Sigmoid colon (tissue), 7 donors: ENCODE data around the gene SKP2. TPM values are rescaled to one million over a fixed set of nuclear protein-coding genes. Genes with fewer than 3 reads are reported as not detected.

Source experiments
- DNase-seq: peaks from one replicate; pipeline ENCODE4 v3.0.0-alpha.2; 2019
- H3K27ac ChIP-seq, 4 donors: fragments of 200-600 bp; sonication (generic); one replicate each; pipeline ENCODE4 v1.5.1; 2016 to 2019; ENCODE audit warnings: mild to moderate bottlenecking in 1 of 4
- H3K27me3 ChIP-seq, 3 donors: fragments of 200-600 bp; sonication (generic); one replicate each; pipeline ENCODE4 v1.5.1; 2019; ENCODE audit warnings: mild to moderate bottlenecking in 1 of 3
- H3K36me3 ChIP-seq, 4 donors: fragments of 200-600 bp; sonication (generic); one replicate each; pipeline ENCODE4 v1.5.1; 2016 to 2019
- H3K4me1 ChIP-seq, 4 donors: fragments of 200-600 bp; sonication (generic); one replicate each; pipeline ENCODE4 v1.5.1; 2017 to 2019
- H3K4me3 ChIP-seq, 4 donors: fragments of 200-600 bp; sonication (generic); one replicate each; pipeline ENCODE4 v1.5.1; 2017 to 2019; ENCODE audit warnings: mild to moderate bottlenecking in 2 of 4, moderate library complexity in 1 of 4
- H3K9me3 ChIP-seq, 4 donors: fragments of 200-600 bp in 3 of 4; sonication (generic) in 3 of 4; one replicate each; pipeline versions ENCODE4 v1.5.1 to v1.6.1; 2013 to 2019
- CTCF ChIP-seq, 4 experiments: fragments of 450-650 bp in 3 of 4; fragments of 200-600 bp in 1 of 4; IDR thresholded peaks; one replicate each; pipeline ENCODE4 v1.5.1; 2016 to 2019; ENCODE audit warnings: antibody characterized with exemption in 4 of 4, mild to moderate bottlenecking in 3 of 4, moderate library complexity in 2 of 4
- EP300 ChIP-seq, 4 donors: sonication (generic); formaldehyde crosslinking; IDR thresholded peaks; one replicate each; pipeline ENCODE4 v1.6.1; 2017; ENCODE audit warnings: antibody characterized with exemption in 4 of 4
- POLR2A ChIP-seq, 2 donors: fragments of 450-650 bp; IDR thresholded peaks; one replicate each; pipeline ENCODE4 v1.6.1; 2016; ENCODE audit warnings: antibody characterized with exemption in 2 of 2, mild to moderate bottlenecking in 2 of 2, moderate library complexity in 2 of 2
- POLR2AphosphoS5 ChIP-seq, 4 donors: sonication (generic); formaldehyde crosslinking; IDR thresholded peaks; one replicate each; pipeline ENCODE4 v1.6.1; 2017; ENCODE audit warnings: antibody characterized with exemption in 4 of 4
- WGBS, 2 donors: extraction: QIAGEN DNeasy Blood & Tissue Kit; methylation state at CpG; one replicate each; pipeline ENCODE4 v1.1.7; 2013; 5-methylcytosine and 5-hydroxymethylcytosine counted together
- intact Hi-C: fragments of 100-400 bp; cut with DNase I; formaldehyde crosslinking; loops from one replicate; pipeline ENCODE4 v1.15.1; 2023
- polyA plus RNA-seq, 3 donors: library from polyadenylated mRNA; stranded (reverse); fragments of 200-250 nt; gene quantifications; one replicate each; pipeline ENCODE4 v1.2.3, GENCODE V29; 2013
- total RNA-seq, 4 donors: library from RNA; depleted of rRNA; stranded (reverse); fragments of >200 nt; gene quantifications; one replicate each; pipeline ENCODE4 v1.1.0, GENCODE V29; 2016
- donor health status: healthy with polysubstance abuse.
- donor health status: Bipolar disorder and iron deficiency.
- donor health status: healthy.

Gene SKP2
- 1 to 10 TPM; 6.9 to 9.6 (median 8.6) TPM for total RNA-seq
- 1 to 10 TPM; 2.4 to 7.0 (median 6.5) TPM for polyA plus RNA-seq

DNA sequence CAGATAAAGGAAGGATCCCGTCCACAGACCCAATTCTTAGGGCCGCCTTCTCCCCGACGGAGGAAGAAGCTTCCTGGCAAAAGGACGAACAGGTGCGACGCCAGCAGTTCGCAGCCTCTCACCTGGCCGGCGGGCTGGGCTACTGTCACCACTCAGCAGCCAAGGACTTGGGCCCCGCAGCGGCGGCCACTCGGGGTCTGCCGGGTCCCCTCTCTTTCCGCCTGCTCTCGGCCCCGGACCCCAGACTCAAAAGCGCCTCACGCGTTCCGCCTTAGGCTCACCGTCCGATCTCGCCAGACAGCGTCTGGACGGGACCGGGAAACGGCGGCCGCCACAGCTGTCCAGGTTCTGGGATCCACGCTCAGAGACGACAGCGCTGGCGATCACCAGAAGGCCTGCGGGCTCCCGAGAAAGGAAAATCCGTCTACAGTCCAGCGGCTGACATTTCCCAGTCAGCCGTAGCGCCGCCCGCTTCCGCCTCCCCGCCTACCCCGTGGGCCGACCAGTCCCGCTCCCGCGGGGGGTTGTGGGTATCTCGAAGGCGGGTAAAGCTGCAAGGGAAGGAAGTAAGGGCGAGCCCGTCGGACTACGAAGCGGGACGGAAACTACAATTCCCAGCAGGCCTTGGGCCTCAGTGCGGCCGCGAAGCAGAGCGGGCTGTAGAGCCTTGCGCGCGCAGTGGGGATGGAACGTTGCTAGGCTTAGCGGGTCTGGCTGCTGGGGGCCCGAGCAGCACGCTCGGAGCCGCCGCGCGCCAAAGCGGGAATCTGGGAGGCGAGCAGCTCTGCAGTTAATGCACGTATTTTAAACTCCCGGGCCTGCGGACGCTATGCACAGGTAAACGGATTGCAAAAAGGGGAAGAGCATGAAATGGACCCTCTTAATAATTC is at the start of gene SKP2, which contains the start of gene LMBRD2:
Gene SKP2, plus strand, starts transcription at position 678 of the 890 bp plus-strand sequence. Its CDS starts 152 bp downstream, at position 830.
Gene LMBRD2, minus strand, starts transcription at position 454 of the 890 bp plus-strand sequence. CDS start 8,538 bp downstream, outside the sequence.
- 0 to 1% methylated on average over 81 of the region's 81 CpGs for WGBS, 2 donors
- DNase-seq = peak; percentile 98
- Histone ChIP-seq H3K9me3 (no peaks in the 10 kb centered on the region), H3K36me3 (peaks cover 0 to 24% (median 0%) of the 10 kb centered on the region in 4 donors), H3K27ac (peak within 1 kb of the TSS; percentile 88 to 93 (median 88)), H3K4me3 (peak within 1 kb of the TSS; percentile 87 to 99 (median 93)), H3K27me3 (no peaks in the 10 kb centered on the region), H3K4me1 (peaks cover 0 to 37% (median 18%) of the 10 kb centered on the region in 4 donors)
- no peak for TF ChIP-seq EP300 (IDR thresholded peaks at IDR 0.05)
- TF ChIP-seq POLR2A (IDR thresholded peaks at IDR 0.05) = peak; percentile 19 to 26
- TF ChIP-seq POLR2AphosphoS5 (IDR thresholded peaks at IDR 0.05) = peak; percentile 59 to 93 (median 82)
- intact Hi-C loops = loop anchor here (5.0 kb wide), 1 partner anchor 91 kb away; the partner anchor contains the start of gene NADK2

- no peak for TF ChIP-seq POLR2AphosphoS5 (IDR thresholded peaks at IDR 0.05)
- no peak for TF ChIP-seq CTCF (IDR thresholded peaks at IDR 0.05)
- TF ChIP-seq EP300 (IDR thresholded peaks at IDR 0.05) = no peak
- TF ChIP-seq POLR2A (IDR thresholded peaks at IDR 0.05) = no peak
- Histone ChIP-seq H3K27me3 (no peaks in the 10 kb centered on the region), H3K4me1 (no peaks in the 10 kb centered on the region), H3K9me3 (no peaks in the 10 kb centered on the region), H3K36me3 (peaks cover 10 to 71% (median 25%) of the 10 kb centered on the region in 4 donors), H3K27ac (no peak overlapping the region), H3K4me3 (no peak overlapping the region)
- intact Hi-C loops = no loop called here
- DNase-seq = no peak
- 83 to 92% methylated on average over 2 of the region's 2 CpGs for WGBS, 2 donors
Measured at GRCh38 chr5:36105819-36106218, 46.1 kb upstream of the SKP2 start.

- no peak for DNase-seq
- Histone ChIP-seq H3K36me3 (peaks cover 6 to 93% (median 24%) of the 10 kb centered on the region in 4 donors), H3K9me3 (no peaks in the 10 kb centered on the region), H3K27ac (no peak overlapping the region), H3K27me3 (no peaks in the 10 kb centered on the region), H3K4me1 (no peaks in the 10 kb centered on the region), H3K4me3 (no peak overlapping the region)
- TF ChIP-seq POLR2A (IDR thresholded peaks at IDR 0.05) (no peak), POLR2AphosphoS5 (IDR thresholded peaks at IDR 0.05) (no peak), EP300 (IDR thresholded peaks at IDR 0.05) (no peak), CTCF (IDR thresholded peaks at IDR 0.05) (no peak)
- intact Hi-C loops = no loop called here
- WGBS, 2 donors = 76 to 80% methylated on average over 3 of the region's 3 CpGs
Measured at GRCh38 chr5:36108758-36109460, 43.0 kb upstream of the SKP2 start.

GRCh38 chr5:36111238-36111637 is 40.7 kb upstream of the SKP2 start:
- Histone ChIP-seq H3K4me3 (no peak overlapping the region), H3K4me1 (no peaks in the 10 kb centered on the region), H3K27ac (no peak overlapping the region), H3K9me3 (no peaks in the 10 kb centered on the region), H3K36me3 (peaks cover 4 to 91% (median 16%) of the 10 kb centered on the region in 4 donors), H3K27me3 (no peaks in the 10 kb centered on the region)
- DNase-seq = no peak
- intact Hi-C loops = no loop called here
- TF ChIP-seq CTCF (IDR thresholded peaks at IDR 0.05) (no peak), EP300 (IDR thresholded peaks at IDR 0.05) (no peak), POLR2AphosphoS5 (IDR thresholded peaks at IDR 0.05) (no peak), POLR2A (IDR thresholded peaks at IDR 0.05) (no peak)
- 85 to 91% methylated on average over 1 of the region's 1 CpG for WGBS, 2 donors
